ENCODE data around the gene KDM5B. TPM values are rescaled to one million over a fixed set of nuclear protein-coding genes. Genes with fewer than 3 reads are reported as not detected.

KDM5B gene
- total RNA-seq, 1 experiment from 2014 or later = 71.2 TPM

DNA sequence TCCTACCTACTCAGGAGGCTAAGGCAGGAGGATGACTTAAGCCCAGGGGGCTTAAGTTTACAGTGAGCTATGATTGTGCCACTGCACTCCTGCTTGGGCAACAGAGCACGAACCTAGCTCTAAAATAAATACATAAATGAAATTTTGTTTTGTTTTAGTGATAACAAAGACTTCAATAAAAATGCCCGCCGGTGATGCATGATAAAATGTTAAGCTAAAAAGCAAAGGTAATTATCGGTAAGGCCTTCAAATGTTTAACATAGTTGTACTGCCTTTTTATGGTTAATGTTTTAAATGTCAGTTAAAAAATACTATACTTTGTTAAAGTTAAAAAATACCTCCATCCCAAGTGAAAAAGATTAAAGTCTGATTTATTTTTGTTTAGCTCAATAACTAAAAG lies 27.0 kb downstream of the KDM5B start:
- no TSS peak for BruUV-seq (replicated peaks)
- TF ChIP-seq, protein P1, sequence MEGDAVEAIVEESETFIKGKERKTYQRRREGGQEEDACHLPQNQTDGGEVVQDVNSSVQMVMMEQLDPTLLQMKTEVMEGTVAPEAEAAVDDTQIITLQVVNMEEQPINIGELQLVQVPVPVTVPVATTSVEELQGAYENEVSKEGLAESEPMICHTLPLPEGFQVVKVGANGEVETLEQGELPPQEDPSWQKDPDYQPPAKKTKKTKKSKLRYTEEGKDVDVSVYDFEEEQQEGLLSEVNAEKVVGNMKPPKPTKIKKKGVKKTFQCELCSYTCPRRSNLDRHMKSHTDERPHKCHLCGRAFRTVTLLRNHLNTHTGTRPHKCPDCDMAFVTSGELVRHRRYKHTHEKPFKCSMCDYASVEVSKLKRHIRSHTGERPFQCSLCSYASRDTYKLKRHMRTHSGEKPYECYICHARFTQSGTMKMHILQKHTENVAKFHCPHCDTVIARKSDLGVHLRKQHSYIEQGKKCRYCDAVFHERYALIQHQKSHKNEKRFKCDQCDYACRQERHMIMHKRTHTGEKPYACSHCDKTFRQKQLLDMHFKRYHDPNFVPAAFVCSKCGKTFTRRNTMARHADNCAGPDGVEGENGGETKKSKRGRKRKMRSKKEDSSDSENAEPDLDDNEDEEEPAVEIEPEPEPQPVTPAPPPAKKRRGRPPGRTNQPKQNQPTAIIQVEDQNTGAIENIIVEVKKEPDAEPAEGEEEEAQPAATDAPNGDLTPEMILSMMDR (conservative IDR thresholded peaks at IDR 0.05; ENCODE audit: low read depth, low read length) = no peak
- no peak for TF ChIP-seq EZH2 (IDR thresholded peaks at IDR 0.05; ENCODE audit: borderline replicate concordance, low read depth, low read length, poor library complexity, severe bottlenecking)
- H3K27ac ChIP-seq (ENCODE audit: low read depth, low read length, poor library complexity, severe bottlenecking) = no peak overlapping the region
- no peak for DNase-seq (ENCODE audit: low spot score)
- CTCF ChIA-PET = no interaction called here
- intact Hi-C loops (cut with micrococcal nuclease; ENCODE audit: unreplicated experiment) = no loop called here
- POLR2A ChIA-PET (ENCODE audit: low non-redundant PET) = interaction anchor here (0.6 kb wide), 1 partner anchor 10 kb away, joined by 3 read pairs; no protein-coding TSS in a partner anchor
- H3K27me3 ChIP-seq (replicated peaks; ENCODE audit: insufficient read depth, low read depth, low read length, poor library complexity) = no peaks in the 10 kb centered on the region
- peaks cover 6% of the 10 kb centered on the region for H3K36me3 ChIP-seq (ENCODE audit: insufficient read depth, low read length, poor library complexity, severe bottlenecking)
- no peak overlapping the region for H3K4me3 ChIP-seq (ENCODE audit: low read depth, low read length, poor library complexity, severe bottlenecking)
- H3K4me1 ChIP-seq (ENCODE audit: insufficient read depth, low read length, poor library complexity, severe bottlenecking) = no peaks in the 10 kb centered on the region
- H3K9me3 ChIP-seq (ENCODE audit: low read depth, low read length, poor library complexity, severe bottlenecking) = no peaks in the 10 kb centered on the region

DNA sequence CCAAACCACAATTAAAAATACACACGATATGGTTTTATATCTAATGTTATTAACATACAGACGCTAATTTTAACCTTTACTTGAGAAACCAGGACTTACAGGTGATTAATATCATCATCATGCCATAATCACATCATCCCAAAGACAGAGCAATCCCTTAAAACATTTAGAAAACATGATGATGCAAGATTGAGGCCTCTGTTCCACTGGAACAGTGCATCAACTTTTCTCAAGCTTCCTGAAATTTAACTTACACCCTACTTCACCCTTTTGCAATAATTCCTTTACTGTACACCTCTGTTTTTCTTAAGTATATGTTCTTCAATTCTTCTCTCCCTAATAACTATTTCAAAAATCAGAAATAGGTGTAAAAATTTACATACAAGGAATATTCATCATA lies 38.1 kb downstream of the KDM5B start:
- TF ChIP-seq, protein P1 (conservative IDR thresholded peaks at IDR 0.05; ENCODE audit: low read depth, low read length) = no peak
- TF ChIP-seq EZH2 (IDR thresholded peaks at IDR 0.05; ENCODE audit: borderline replicate concordance, low read depth, low read length, poor library complexity, severe bottlenecking) = no peak
- intact Hi-C loops (cut with micrococcal nuclease; ENCODE audit: unreplicated experiment) = no loop called here
- DNase-seq (ENCODE audit: low spot score) = no peak
- no TSS peak for BruUV-seq (replicated peaks)
- peaks cover 39% of the 10 kb centered on the region for H3K36me3 ChIP-seq (ENCODE audit: insufficient read depth, low read length, poor library complexity, severe bottlenecking)
- H3K4me3 ChIP-seq (ENCODE audit: low read depth, low read length, poor library complexity, severe bottlenecking) = no peak overlapping the region
- ChIA-PET POLR2A (ENCODE audit: low non-redundant PET) (no interaction called here), CTCF (no interaction called here)
- no peaks in the 10 kb centered on the region for H3K4me1 ChIP-seq (ENCODE audit: insufficient read depth, low read length, poor library complexity, severe bottlenecking)
- H3K9me3 ChIP-seq (ENCODE audit: low read depth, low read length, poor library complexity, severe bottlenecking) = no peaks in the 10 kb centered on the region
- no peaks in the 10 kb centered on the region for H3K27me3 ChIP-seq (replicated peaks; ENCODE audit: insufficient read depth, low read depth, low read length, poor library complexity)
- H3K27ac ChIP-seq (ENCODE audit: low read depth, low read length, poor library complexity, severe bottlenecking) = no peak overlapping the region

DNA sequence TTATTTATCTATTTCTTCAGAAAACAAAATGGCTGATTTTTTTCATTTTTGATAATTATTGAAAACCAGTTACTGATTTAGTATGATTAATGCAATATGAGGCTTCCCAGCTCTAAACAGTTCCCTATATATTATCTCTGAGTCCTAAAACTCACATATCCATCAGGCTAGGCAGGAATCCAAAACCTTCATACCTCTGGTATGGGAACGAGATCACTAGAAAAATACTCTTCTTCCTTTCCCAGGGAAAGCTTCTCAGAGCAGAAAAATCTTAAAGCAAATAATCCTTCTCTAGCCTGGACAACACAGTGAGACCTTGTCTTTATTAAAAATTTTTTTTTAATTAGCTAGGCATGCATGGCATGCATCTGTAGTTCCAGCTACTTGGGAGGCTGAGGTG lies 42.5 kb downstream of the KDM5B start:
- ChIA-PET POLR2A (ENCODE audit: low non-redundant PET) (no interaction called here), CTCF (no interaction called here)
- no peaks in the 10 kb centered on the region for H3K27me3 ChIP-seq (replicated peaks; ENCODE audit: insufficient read depth, low read depth, low read length, poor library complexity)
- no peaks in the 10 kb centered on the region for H3K9me3 ChIP-seq (ENCODE audit: low read depth, low read length, poor library complexity, severe bottlenecking)
- BruUV-seq (replicated peaks) = no TSS peak
- intact Hi-C loops (cut with micrococcal nuclease; ENCODE audit: unreplicated experiment) = no loop called here
- no peak overlapping the region for H3K27ac ChIP-seq (ENCODE audit: low read depth, low read length, poor library complexity, severe bottlenecking)
- H3K36me3 ChIP-seq (ENCODE audit: insufficient read depth, low read length, poor library complexity, severe bottlenecking) = peaks cover 32% of the 10 kb centered on the region
- peaks cover 8% of the 10 kb centered on the region for H3K4me1 ChIP-seq (ENCODE audit: insufficient read depth, low read length, poor library complexity, severe bottlenecking)
- TF ChIP-seq EZH2 (IDR thresholded peaks at IDR 0.05; ENCODE audit: borderline replicate concordance, low read depth, low read length, poor library complexity, severe bottlenecking) = no peak
- TF ChIP-seq, protein P1 (conservative IDR thresholded peaks at IDR 0.05; ENCODE audit: low read depth, low read length) = no peak
- no peak for DNase-seq (ENCODE audit: low spot score)
- no peak overlapping the region for H3K4me3 ChIP-seq (ENCODE audit: low read depth, low read length, poor library complexity, severe bottlenecking)
